ENCODE data around the gene CRABP2. TPM values are rescaled to one million over a fixed set of nuclear protein-coding genes. Genes with fewer than 3 reads are reported as not detected.

CRABP2 gene
- total RNA-seq, 1 donor from 2014 or later: 606 TPM

- TF ChIP-seq, protein P1, sequence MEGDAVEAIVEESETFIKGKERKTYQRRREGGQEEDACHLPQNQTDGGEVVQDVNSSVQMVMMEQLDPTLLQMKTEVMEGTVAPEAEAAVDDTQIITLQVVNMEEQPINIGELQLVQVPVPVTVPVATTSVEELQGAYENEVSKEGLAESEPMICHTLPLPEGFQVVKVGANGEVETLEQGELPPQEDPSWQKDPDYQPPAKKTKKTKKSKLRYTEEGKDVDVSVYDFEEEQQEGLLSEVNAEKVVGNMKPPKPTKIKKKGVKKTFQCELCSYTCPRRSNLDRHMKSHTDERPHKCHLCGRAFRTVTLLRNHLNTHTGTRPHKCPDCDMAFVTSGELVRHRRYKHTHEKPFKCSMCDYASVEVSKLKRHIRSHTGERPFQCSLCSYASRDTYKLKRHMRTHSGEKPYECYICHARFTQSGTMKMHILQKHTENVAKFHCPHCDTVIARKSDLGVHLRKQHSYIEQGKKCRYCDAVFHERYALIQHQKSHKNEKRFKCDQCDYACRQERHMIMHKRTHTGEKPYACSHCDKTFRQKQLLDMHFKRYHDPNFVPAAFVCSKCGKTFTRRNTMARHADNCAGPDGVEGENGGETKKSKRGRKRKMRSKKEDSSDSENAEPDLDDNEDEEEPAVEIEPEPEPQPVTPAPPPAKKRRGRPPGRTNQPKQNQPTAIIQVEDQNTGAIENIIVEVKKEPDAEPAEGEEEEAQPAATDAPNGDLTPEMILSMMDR (conservative IDR thresholded peaks at IDR 0.05): no peak
- H3K4me3 Mint-ChIP-seq: peak overlapping the region; percentile 73
- DNase-seq (ENCODE audit: low read depth, low spot score): no peak
- H3K36me3 Mint-ChIP-seq (ENCODE audit: low read depth): peaks cover 26% of the 10 kb centered on the region
- no peaks in the 10 kb centered on the region for H3K9me3 Mint-ChIP-seq
- H3K27me3 Mint-ChIP-seq (ENCODE audit: low read depth): peaks cover 15% of the 10 kb centered on the region
- H3K27ac Mint-ChIP-seq (ENCODE audit: unreplicated experiment): peak overlapping the region; percentile 76
- H3K4me1 Mint-ChIP-seq: peaks cover 72% of the 10 kb centered on the region
These were observed 8.6 kb downstream of the CRABP2 start for GRCh38 chr1:156696755-156697154.

DNA sequence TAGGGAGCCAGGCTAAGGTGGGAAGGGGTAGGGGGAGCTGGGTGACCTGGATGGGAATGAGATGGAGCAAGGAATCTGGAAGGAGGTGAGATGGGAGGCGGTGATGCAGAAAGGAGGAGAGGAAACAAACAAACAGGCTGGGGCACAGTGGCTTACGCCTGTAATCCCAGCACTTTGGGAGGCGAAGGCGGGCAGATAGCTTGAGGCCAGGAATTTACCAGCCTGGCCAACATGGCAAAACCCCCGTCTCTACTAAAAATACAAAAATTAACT, 10.8 kb downstream of the CRABP2 start:
- H3K27ac Mint-ChIP-seq (ENCODE audit: unreplicated experiment): peak overlapping the region; percentile 86
- H3K36me3 Mint-ChIP-seq (ENCODE audit: low read depth): peaks cover 16% of the 10 kb centered on the region
- H3K9me3 Mint-ChIP-seq: no peaks in the 10 kb centered on the region
- no peak for DNase-seq (ENCODE audit: low read depth, low spot score)
- peaks cover 13% of the 10 kb centered on the region for H3K27me3 Mint-ChIP-seq (ENCODE audit: low read depth)
- TF ChIP-seq, protein P1 (conservative IDR thresholded peaks at IDR 0.05): no peak
- H3K4me3 Mint-ChIP-seq: peak overlapping the region; percentile 86
- peaks cover 78% of the 10 kb centered on the region for H3K4me1 Mint-ChIP-seq

DNA sequence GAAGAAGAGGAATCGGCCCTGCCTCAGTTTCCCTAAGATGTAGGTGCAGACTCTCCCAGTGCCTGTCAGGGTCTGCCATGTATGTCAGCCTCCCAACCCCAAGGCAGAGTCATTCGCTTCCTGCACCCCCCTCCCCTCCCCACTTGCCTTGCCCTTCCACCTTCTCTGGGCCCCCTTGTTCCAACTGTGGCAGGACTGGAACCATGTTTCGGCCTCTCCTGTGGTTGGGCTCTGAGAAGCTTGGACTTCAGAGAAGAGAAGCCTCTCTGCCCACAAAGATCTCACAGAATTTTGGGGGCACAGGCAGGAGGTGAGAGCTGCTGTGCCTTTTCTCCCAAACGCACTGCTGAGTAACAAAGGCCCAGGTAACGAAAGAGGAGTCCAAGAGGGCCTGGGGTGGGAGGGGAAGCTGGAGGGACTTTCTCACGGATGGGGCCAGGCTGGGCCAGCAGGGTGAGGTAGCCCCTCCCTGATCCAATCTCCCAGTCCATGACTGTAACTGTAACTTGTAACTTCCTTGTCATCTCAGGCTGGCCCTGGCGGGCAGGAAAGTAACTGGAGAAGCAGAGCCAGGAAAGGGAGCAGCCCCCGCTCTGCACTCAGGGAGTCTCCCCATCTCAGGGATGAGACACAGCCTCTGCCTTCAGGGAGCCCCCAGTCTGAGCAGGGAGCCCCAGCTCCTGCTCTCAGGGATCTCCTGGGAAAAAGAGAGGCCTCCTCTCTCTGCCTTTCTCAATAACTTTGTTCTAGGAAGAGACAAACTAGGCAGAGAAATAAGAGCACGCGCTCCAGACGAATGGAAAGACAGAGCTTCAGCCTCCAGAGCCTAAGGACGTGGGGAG, 11.3 kb downstream of the CRABP2 start:
- peaks cover 11% of the 10 kb centered on the region for H3K36me3 Mint-ChIP-seq (ENCODE audit: low read depth)
- no peak for DNase-seq (ENCODE audit: low read depth, low spot score)
- H3K4me3 Mint-ChIP-seq: peak overlapping the region; percentile 86
- H3K4me1 Mint-ChIP-seq: peaks cover 79% of the 10 kb centered on the region
- no peaks in the 10 kb centered on the region for H3K9me3 Mint-ChIP-seq
- TF ChIP-seq, protein P1 (conservative IDR thresholded peaks at IDR 0.05): no peak
- H3K27ac Mint-ChIP-seq (ENCODE audit: unreplicated experiment): peak overlapping the region; percentile 86
- H3K27me3 Mint-ChIP-seq (ENCODE audit: low read depth): peaks cover 12% of the 10 kb centered on the region

DNA sequence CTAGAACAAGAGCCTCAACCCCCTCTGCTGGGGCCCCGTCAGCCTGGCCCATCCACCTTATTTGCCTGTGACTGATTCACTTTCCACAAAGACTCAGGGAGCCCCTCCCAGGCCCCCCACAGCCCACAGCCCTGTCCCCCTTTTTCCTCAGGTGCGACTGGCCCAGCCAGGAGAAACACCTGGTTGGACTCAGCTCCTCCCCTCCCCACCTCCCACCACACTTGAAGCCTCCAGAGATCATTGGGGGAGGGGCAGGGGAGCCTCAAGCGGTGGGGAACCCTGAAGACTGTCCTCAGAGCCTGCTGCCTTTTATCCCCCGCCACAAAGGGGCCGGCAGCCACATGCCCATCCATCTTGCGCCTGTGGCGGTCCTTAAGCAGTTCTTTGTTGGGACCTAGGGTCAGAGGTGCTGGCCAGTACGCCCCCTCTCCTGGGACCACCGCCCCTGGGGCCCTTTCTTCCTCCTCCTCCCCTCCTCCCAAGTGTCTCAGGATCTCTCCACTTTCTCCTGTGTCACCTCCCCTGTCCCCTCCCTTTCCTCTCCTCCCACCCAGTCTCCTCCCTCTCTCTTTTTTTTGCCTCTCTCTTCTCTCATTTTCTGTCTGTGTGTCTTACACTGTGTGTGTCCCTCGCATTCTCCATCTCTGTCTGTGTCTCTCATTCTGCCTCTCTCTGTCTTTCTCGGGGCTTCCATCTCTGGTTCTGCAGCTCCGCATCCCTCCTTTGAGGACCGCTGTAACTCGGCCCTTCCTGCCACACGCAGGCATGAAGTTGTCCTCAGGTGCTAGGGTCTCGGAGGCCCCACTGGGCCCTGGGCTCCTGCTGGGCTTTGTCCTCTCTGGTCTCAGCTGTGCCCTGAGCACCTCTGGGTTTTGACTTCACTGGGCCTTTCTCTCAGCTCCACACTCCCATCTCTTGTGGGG, 12.2 kb downstream of the CRABP2 start:
- H3K4me3 Mint-ChIP-seq: peak overlapping the region; percentile 86
- no peaks in the 10 kb centered on the region for H3K9me3 Mint-ChIP-seq
- peaks cover 12% of the 10 kb centered on the region for H3K27me3 Mint-ChIP-seq (ENCODE audit: low read depth)
- TF ChIP-seq, protein P1 (conservative IDR thresholded peaks at IDR 0.05): no peak
- H3K27ac Mint-ChIP-seq (ENCODE audit: unreplicated experiment): peak overlapping the region; percentile 93
- peaks cover 77% of the 10 kb centered on the region for H3K4me1 Mint-ChIP-seq
- peaks cover 4% of the 10 kb centered on the region for H3K36me3 Mint-ChIP-seq (ENCODE audit: low read depth)
- DNase-seq (ENCODE audit: low read depth, low spot score): peak; percentile 72

DNA sequence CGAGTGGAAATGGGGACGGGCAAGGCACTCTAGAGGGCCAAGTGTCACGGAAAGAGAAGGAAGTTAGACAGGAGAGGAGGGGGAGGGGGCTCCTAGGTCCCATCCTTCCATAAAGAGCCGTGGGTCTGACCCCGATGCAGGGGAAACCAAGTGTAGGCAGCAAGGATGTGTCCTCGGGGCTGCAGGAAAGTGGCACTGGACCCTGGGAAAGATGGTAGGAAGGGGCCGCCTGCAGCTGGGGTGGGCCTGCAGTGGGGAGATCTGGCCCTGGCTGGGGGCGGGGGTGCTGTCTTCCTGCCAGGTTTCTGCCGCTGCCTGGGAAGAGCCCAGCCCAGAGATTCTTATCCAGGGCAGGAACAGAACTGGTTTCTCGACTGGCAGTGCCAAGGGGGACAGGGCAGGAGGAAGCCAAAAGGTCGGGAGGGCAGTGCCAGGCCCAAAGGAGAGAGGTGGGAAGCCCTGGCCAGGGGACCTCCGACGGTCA, 12.9 kb downstream of the CRABP2 start:
- TF ChIP-seq, protein P1 (conservative IDR thresholded peaks at IDR 0.05): no peak
- no peak for DNase-seq (ENCODE audit: low read depth, low spot score)
- H3K27ac Mint-ChIP-seq (ENCODE audit: unreplicated experiment): peak overlapping the region; percentile 46
- peaks cover 72% of the 10 kb centered on the region for H3K4me1 Mint-ChIP-seq
- peaks cover under 1% of the 10 kb centered on the region for H3K36me3 Mint-ChIP-seq (ENCODE audit: low read depth)
- peak overlapping the region; percentile 86 for H3K4me3 Mint-ChIP-seq
- H3K9me3 Mint-ChIP-seq: no peaks in the 10 kb centered on the region
- H3K27me3 Mint-ChIP-seq (ENCODE audit: low read depth): peaks cover 9% of the 10 kb centered on the region
